Measurements from ENCODE around the gene DIPK1C.

GRCh38 chr18:74460825-74461224, 3.7 kb upstream of the DIPK1C start:
- no peak for TF ChIP-seq CTCF (IDR thresholded peaks at IDR 0.05; ENCODE audit: insufficient read depth, low read depth, low read length)
- TF ChIP-seq EZH2 (IDR thresholded peaks at IDR 0.05; ENCODE audit: insufficient read depth, low read length), result no peak

Measured in astrocyte (in vitro differentiated cells and primary cell).